Gastrocnemius medialis (tissue), 4 donors: ENCODE measurements around the gene KLF17.

Source experiments
- CTCF ChIP-seq, 5 experiments: fragments of 450-650 bp in 3 of 5; fragments of 200-600 bp in 2 of 5; sonication (generic) in 2 of 5; IDR thresholded peaks in 4 of 5; conservative IDR thresholded peaks in 1 of 5; 1 replicate in 4 of 5; 2 replicates in 1 of 5; pipeline ENCODE4 v1.5.1; 2016 to 2019; ENCODE audit warnings: antibody characterized with exemption in 5 of 5, mild to moderate bottlenecking in 3 of 5, moderate library complexity in 3 of 5
- POLR2A ChIP-seq, 2 donors: fragments of 450-650 bp; IDR thresholded peaks; one replicate each; pipeline ENCODE4 v1.6.1; 2017; ENCODE audit warnings: antibody characterized with exemption in 2 of 2, mild to moderate bottlenecking in 2 of 2, moderate library complexity in 2 of 2

GRCh38 chr1:44101328-44101727 lies 17.3 kb upstream of the KLF17 start:
- no peak for TF ChIP-seq CTCF (IDR thresholded peaks at IDR 0.05 in 4 of 5, conservative IDR thresholded peaks at IDR 0.05 in 1 of 5)
- TF ChIP-seq POLR2A (IDR thresholded peaks at IDR 0.05) = no peak
